T-helper 9 cell (primary cell): ENCODE data around the gene TMEM86B.
A peak's percentile ranks its signal among the peaks of the same experiment; 100 is the strongest.
"Not testable (repeated sequence)": the region's sequence is repeated elsewhere in the genome, so short reads cannot be mapped to it uniquely, and the experiment has no call there.

Experiments
- DNase-seq: peaks from one replicate; pipeline ENCODE4 v3.0.0-alpha.2; 2020

Gene TMEM86B

GRCh38 chr19:55216461-55217198 is 11.9 kb downstream of the TMEM86B start:
- peak; percentile 45 for DNase-seq

GRCh38 chr19:55213547-55213946 is 15.0 kb downstream of the TMEM86B start:
- DNase-seq, result no peak

- DNase-seq, result no peak
These were observed 16.1 kb downstream of the TMEM86B start for GRCh38 chr19:55212447-55212846.

- DNase-seq, result no peak
These were observed 18.7 kb downstream of the TMEM86B start for GRCh38 chr19:55209693-55210472.

- DNase-seq, result no peak
These were observed 19.5 kb downstream of the TMEM86B start, which contains the start of gene PTPRH for GRCh38 chr19:55208880-55209692. Gene PTPRH (minus strand): TSS chr19:55209501. CDS start chr19:55209433, 68 bp downstream.

GRCh38 chr19:55206664-55207500 is 21.7 kb downstream of the TMEM86B start:
- DNase-seq, result no peak

GRCh38 chr19:55202199-55202598 is 26.4 kb downstream of the TMEM86B start:
- not testable (repeated sequence) for DNase-seq

- no peak for DNase-seq
These were observed 28.9 kb downstream of the TMEM86B start for GRCh38 chr19:55199620-55200204.

- DNase-seq, result no peak
These were observed 29.9 kb downstream of the TMEM86B start for GRCh38 chr19:55198651-55199050.

- no peak for DNase-seq
These were observed 31.0 kb downstream of the TMEM86B start for GRCh38 chr19:55197528-55197927.

- DNase-seq, result no peak
These were observed 31.8 kb downstream of the TMEM86B start for GRCh38 chr19:55196803-55197202.

GRCh38 chr19:55193481-55193880 is 35.1 kb downstream of the TMEM86B start:
- DNase-seq, result no peak

GRCh38 chr19:55189403-55189835 is 39.1 kb downstream of the TMEM86B start:
- no peak for DNase-seq

GRCh38 chr19:55188625-55189024 is 39.9 kb downstream of the TMEM86B start:
- DNase-seq, result no peak

- no peak for DNase-seq
These were observed 42.5 kb downstream of the TMEM86B start for GRCh38 chr19:55186080-55186479.

- no peak for DNase-seq
These were observed 46.8 kb downstream of the TMEM86B start for GRCh38 chr19:55181740-55182139.

- DNase-seq, result peak; percentile 58
These were observed 48.7 kb downstream of the TMEM86B start, which contains the start of gene SYT5 for GRCh38 chr19:55179606-55180484. Gene SYT5 (minus strand): TSS chr19:55180289. CDS start chr19:55179041, 1,248 bp downstream.

- DNase-seq, result peak; percentile 95
These were observed 49.6 kb downstream of the TMEM86B start for GRCh38 chr19:55178781-55179599.
